Measurements from ENCODE around the gene COL4A5.

GRCh38 chrX:108415891-108416290 is 23.7 kb upstream of the COL4A5 start:
- TF ChIP-seq POLR2AphosphoS5 (IDR thresholded peaks at IDR 0.05; ENCODE audit: low read depth, low read length), result no peak
- TF ChIP-seq TAF1 (IDR thresholded peaks at IDR 0.05; ENCODE audit: borderline replicate concordance, low read depth, low read length), result no peak
